DND-41 (cell line): Measurements from ENCODE around the gene VSNL1.

ENCODE experiments used
- CTCF ChIP-seq: IDR thresholded peaks from 2 replicates; pipeline ENCODE4 v1.5.1; 2012; ENCODE audit warnings: borderline replicate concordance, low read length, moderate library complexity, mild to moderate bottlenecking; ENCODE audit not compliant: poor library complexity, severe bottlenecking; ENCODE audit errors: extremely low read depth
- EZH2 ChIP-seq: IDR thresholded peaks from 3 replicates; pipeline ENCODE4 v1.6.1; 2012; ENCODE audit warnings: borderline replicate concordance, low read depth, mild to moderate bottlenecking, moderate library complexity, low read length, inconsistent platforms; ENCODE audit not compliant: severe bottlenecking

DNA sequence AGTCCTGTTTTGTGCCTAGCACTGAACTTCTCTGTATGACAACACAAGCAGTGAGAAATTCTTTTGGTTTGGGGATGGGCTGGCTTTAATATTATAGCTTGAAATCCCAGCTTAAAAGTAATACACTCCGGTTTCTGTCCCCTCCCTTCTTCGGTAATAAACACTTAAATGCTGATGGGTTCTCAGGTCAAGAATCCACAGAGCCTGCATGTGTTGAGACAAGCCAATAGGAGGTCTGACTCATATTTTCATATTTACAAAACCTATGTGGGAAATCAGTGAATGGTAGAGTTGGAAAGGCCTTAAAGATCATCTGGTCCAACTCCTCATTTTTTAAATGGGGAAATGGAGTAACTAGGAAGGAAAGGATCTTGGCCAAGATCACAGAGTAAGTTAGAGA lies 47.5 kb downstream of the VSNL1 start:
- TF ChIP-seq EZH2, result no peak
- no peak for TF ChIP-seq CTCF
